ENCODE results near the gene OTOP2. TPM values are rescaled to one million over a fixed set of nuclear protein-coding genes. Genes with fewer than 3 reads are reported as not detected.
"Not testable (repeated sequence)": the region's sequence is repeated elsewhere in the genome, so short reads cannot be mapped to it uniquely, and the experiment has no call there.

The OTOP2 gene
- total RNA-seq, 1 experiment from 2014 or later, result 0.11 TPM

DNA sequence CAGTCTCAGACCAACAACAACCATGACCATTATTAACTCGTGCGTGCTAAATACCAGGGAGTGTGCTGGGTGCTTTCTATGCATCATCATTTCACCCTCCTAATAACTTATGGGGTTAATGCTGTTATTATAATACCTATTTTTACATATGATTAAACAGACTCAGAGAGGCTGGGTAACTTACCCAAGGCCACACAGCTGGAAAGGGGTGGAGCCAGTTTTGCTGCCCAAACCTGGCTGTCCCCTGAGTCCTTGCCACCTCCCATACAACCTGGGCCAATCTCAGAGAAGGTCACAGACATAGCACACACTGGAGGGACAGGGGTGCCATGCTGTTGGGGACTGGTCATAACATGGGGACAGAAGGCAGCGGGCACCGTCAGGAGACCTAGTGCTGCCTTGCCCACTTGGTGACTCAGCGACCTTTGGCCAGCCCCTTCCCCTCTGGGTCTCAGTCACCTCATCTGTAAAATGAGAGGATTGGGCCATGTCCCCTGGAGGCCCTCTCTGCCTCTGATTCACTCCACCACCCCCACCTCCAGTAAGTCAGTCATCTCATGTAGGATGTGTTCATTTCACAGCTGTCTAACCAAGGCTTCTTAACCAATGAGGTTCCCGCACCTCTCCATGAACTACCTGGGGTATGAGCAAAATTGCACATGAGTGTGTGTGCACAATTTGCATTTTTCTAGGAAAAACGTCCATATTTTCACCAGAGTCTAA, 19.2 kb upstream of the OTOP2 start:
- Histone ChIP-seq H3T11ph (ENCODE audit: low read length) (no peak overlapping the region), H3K4ac (ENCODE audit: low read depth, low read length) (no peak overlapping the region), H3K4me1 (ENCODE audit: insufficient read depth, low read length) (peaks cover 6% of the 10 kb centered on the region), H3K9me3 (ENCODE audit: control insufficient read depth, low read depth, low read length) (no peaks in the 10 kb centered on the region), H3K4me2 (ENCODE audit: insufficient read depth, insufficient read length, low read length) (no peak overlapping the region), H4K20me1 (ENCODE audit: control insufficient read depth, insufficient read depth, insufficient read length) (no peaks in the 10 kb centered on the region), H2BK20ac (ENCODE audit: low read depth, low read length, poor library complexity, severe bottlenecking) (no peak overlapping the region), H3K27ac (ENCODE audit: insufficient read length, low read depth, low read length) (no peak overlapping the region), H3K79me1 (ENCODE audit: insufficient read depth, low read depth, low read length, poor library complexity, severe bottlenecking) (no peaks in the 10 kb centered on the region), H4K8ac (replicated peaks; ENCODE audit: insufficient read length, low read depth, low read length) (no peak overlapping the region), H2BK5ac (ENCODE audit: insufficient read length, low read length) (no peak overlapping the region), H3K18ac (ENCODE audit: insufficient read length, low read depth, low read length) (no peak overlapping the region), H4K5ac (ENCODE audit: insufficient read length, low read depth, low read length) (no peak overlapping the region), H2AFZ (ENCODE audit: low read length) (no peak overlapping the region), H2BK12ac (ENCODE audit: insufficient read length, low read depth, low read length) (no peak overlapping the region), H2AK5ac (ENCODE audit: insufficient read length, low read length) (no peak overlapping the region), H3K9ac (ENCODE audit: extremely low read depth, insufficient read length, low read length) (no peak overlapping the region), H3K23ac (ENCODE audit: insufficient read length, low read depth, low read length) (no peak overlapping the region), H3K14ac (ENCODE audit: insufficient read depth, low read length) (no peak overlapping the region), H2BK120ac (ENCODE audit: low read depth, low read length, poor library complexity, severe bottlenecking) (no peak overlapping the region), H3K23me2 (ENCODE audit: insufficient read length, low read depth, low read length, poor library complexity, severe bottlenecking) (no peaks in the 10 kb centered on the region), H3K27me3 (ENCODE audit: insufficient read depth, low read length) (no peaks in the 10 kb centered on the region), H4K91ac (ENCODE audit: insufficient read length, low read depth, low read length) (no peak overlapping the region), H3K79me2 (ENCODE audit: insufficient read depth, low read length) (no peaks in the 10 kb centered on the region), H3K56ac (ENCODE audit: insufficient read length, low read depth, low read length) (no peak overlapping the region), H2BK15ac (ENCODE audit: low read depth, low read length) (no peak overlapping the region)
- Mint-ChIP-seq H3K27ac (no peak overlapping the region), H3K36me3 (ENCODE audit: insufficient read depth in 1 of 3, low read depth in 3 of 3) (peaks cover 0 to 2% (median 0%) of the 10 kb centered on the region in 3 experiments; a peak in 3 of 7 replicates), H3K9me3 (peaks cover 0 to 3% of the 10 kb centered on the region in 2 experiments; a peak in 1 of 5 replicates), H3K27me3 (ENCODE audit: low read depth) (peaks cover 44% of the 10 kb centered on the region), H3K4me3 (no peak overlapping the region), H3K4me1 (peaks cover 29 to 40% of the 10 kb centered on the region in 2 experiments)
- no peak for TF ChIP-seq CTCF (conservative IDR thresholded peaks at IDR 0.05)
- no CpG with 5 or more reads among the region's 7 CpGs for WGBS (ENCODE audit: extremely low coverage, insufficient read length, low lambda C conversion rate)
- no peak for DNase-seq

- not testable (repeated sequence) for H3K18ac ChIP-seq (ENCODE audit: insufficient read length, low read depth, low read length); H3K36me3 Mint-ChIP-seq (ENCODE audit: insufficient read depth in 1 of 3, low read depth in 3 of 3); H3K27me3 ChIP-seq (ENCODE audit: insufficient read depth, low read length); H4K91ac ChIP-seq (ENCODE audit: insufficient read length, low read depth, low read length); H2BK12ac ChIP-seq (ENCODE audit: insufficient read length, low read depth, low read length); H4K8ac ChIP-seq (replicated peaks; ENCODE audit: insufficient read length, low read depth, low read length); H2BK15ac ChIP-seq (ENCODE audit: low read depth, low read length); H2BK20ac ChIP-seq (ENCODE audit: low read depth, low read length, poor library complexity, severe bottlenecking); H3K9ac ChIP-seq (ENCODE audit: extremely low read depth, insufficient read length, low read length); H3K27ac Mint-ChIP-seq; H3T11ph ChIP-seq (ENCODE audit: low read length); DNase-seq; H4K20me1 ChIP-seq (ENCODE audit: control insufficient read depth, insufficient read depth, insufficient read length); H3K56ac ChIP-seq (ENCODE audit: insufficient read length, low read depth, low read length); H2BK120ac ChIP-seq (ENCODE audit: low read depth, low read length, poor library complexity, severe bottlenecking); H3K4ac ChIP-seq (ENCODE audit: low read depth, low read length); H3K9me3 Mint-ChIP-seq; H3K79me2 ChIP-seq (ENCODE audit: insufficient read depth, low read length); H3K14ac ChIP-seq (ENCODE audit: insufficient read depth, low read length); H3K4me3 Mint-ChIP-seq; H3K4me2 ChIP-seq (ENCODE audit: insufficient read depth, insufficient read length, low read length); H2AFZ ChIP-seq (ENCODE audit: low read length); H3K23ac ChIP-seq (ENCODE audit: insufficient read length, low read depth, low read length); H2BK5ac ChIP-seq (ENCODE audit: insufficient read length, low read length); H3K23me2 ChIP-seq (ENCODE audit: insufficient read length, low read depth, low read length, poor library complexity, severe bottlenecking); H4K5ac ChIP-seq (ENCODE audit: insufficient read length, low read depth, low read length); H3K4me1 ChIP-seq (ENCODE audit: insufficient read depth, low read length); H3K9me3 ChIP-seq (ENCODE audit: control insufficient read depth, low read depth, low read length); H2AK5ac ChIP-seq (ENCODE audit: insufficient read length, low read length); H3K79me1 ChIP-seq (ENCODE audit: insufficient read depth, low read depth, low read length, poor library complexity, severe bottlenecking); H3K27ac ChIP-seq (ENCODE audit: insufficient read length, low read depth, low read length)
- no CpG with 5 or more reads among the region's 6 CpGs for WGBS (ENCODE audit: extremely low coverage, insufficient read length, low lambda C conversion rate)
- H3K27me3 Mint-ChIP-seq (ENCODE audit: low read depth), result peaks cover 35% of the 10 kb centered on the region
- peaks cover 43 to 54% of the 10 kb centered on the region in 2 experiments for H3K4me1 Mint-ChIP-seq
These were observed 17.8 kb upstream of the OTOP2 start for GRCh38 chr17:74906214-74906793.

All from H9 (cell line).